Left hindlimb (tissue), 1 donor: ENCODE measurements around the gene TNFSF13B.
"Not testable (repeated sequence)": the region's sequence is repeated elsewhere in the genome, so short reads cannot be mapped to it uniquely, and the experiment has no call there.

Source experiments
- DNase-seq: peaks from one replicate; pipeline ENCODE4 v3.0.0-alpha.2; 2018

TNFSF13B gene

GRCh38 chr13:108269601-108270328 lies at the start of gene TNFSF13B:
TNFSF13B (plus strand) TSS chr13:108269718; CDS start chr13:108269896, 178 bp downstream.
- DNase-seq: peak; percentile 49

- DNase-seq: no peak
Measured at GRCh38 chr13:108220041-108220440, 49.5 kb upstream of the TNFSF13B start.

- no peak for DNase-seq
Measured at GRCh38 chr13:108223687-108224503, 45.6 kb upstream of the TNFSF13B start.

- no peak for DNase-seq
Measured at GRCh38 chr13:108225440-108225839, 44.1 kb upstream of the TNFSF13B start.

GRCh38 chr13:108226184-108226583 lies 43.3 kb upstream of the TNFSF13B start:
- DNase-seq: no peak

GRCh38 chr13:108227651-108228272 lies 41.8 kb upstream of the TNFSF13B start:
- DNase-seq: no peak

- DNase-seq: no peak
Measured at GRCh38 chr13:108230377-108230776, 39.1 kb upstream of the TNFSF13B start.

GRCh38 chr13:108249150-108249549 lies 20.4 kb upstream of the TNFSF13B start:
- DNase-seq: no peak

GRCh38 chr13:108257248-108257647 lies 12.3 kb upstream of the TNFSF13B start:
- no peak for DNase-seq

- DNase-seq: no peak
Measured at GRCh38 chr13:108263621-108264355, 5.7 kb upstream of the TNFSF13B start.

GRCh38 chr13:108266321-108266990 lies 3.1 kb upstream of the TNFSF13B start:
- no peak for DNase-seq

- no peak for DNase-seq
Measured at GRCh38 chr13:108267347-108267746, 2.2 kb upstream of the TNFSF13B start.

- not testable (repeated sequence) for DNase-seq
Measured at GRCh38 chr13:108267855-108268254, 1.7 kb upstream of the TNFSF13B start.

GRCh38 chr13:108268466-108269112 lies 929 bp upstream of the TNFSF13B start:
- DNase-seq: no peak

GRCh38 chr13:108270442-108270841 lies 924 bp downstream of the TNFSF13B start:
- no peak for DNase-seq

GRCh38 chr13:108272333-108272732 lies 2.8 kb downstream of the TNFSF13B start:
- DNase-seq: no peak

- DNase-seq: no peak
Measured at GRCh38 chr13:108273429-108274118, 4.1 kb downstream of the TNFSF13B start.

GRCh38 chr13:108274718-108275117 lies 5.2 kb downstream of the TNFSF13B start:
- DNase-seq: no peak

- no peak for DNase-seq
Measured at GRCh38 chr13:108276060-108276459, 6.5 kb downstream of the TNFSF13B start.

- no peak for DNase-seq
Measured at GRCh38 chr13:108278466-108278865, 8.9 kb downstream of the TNFSF13B start.

GRCh38 chr13:108281901-108282300 lies 12.4 kb downstream of the TNFSF13B start:
- DNase-seq: no peak
